Measurements from ENCODE around the gene F5. TPM values are rescaled to one million over a fixed set of nuclear protein-coding genes. Genes with fewer than 3 reads are reported as not detected.

The F5 gene
- total and polyA plus RNA-seq, 2 of the 13 experiments (the other 11 are each of a cell fraction or from before 2014, with no cell fraction given), result 38.3 to 64.0 TPM

GRCh38 chr1:169586395-169587255 lies at the start of gene F5 (continued):
- TF ChIP-seq DZIP1 (CRISPR knock-in tag; IDR thresholded peaks at IDR 0.05) (no peak), ZBTB38 (CRISPR knock-in tag; IDR thresholded peaks at IDR 0.05) (0 out of 2 replicates have a peak, but pooled peaks have one; percentile 27), ZSCAN29 (CRISPR knock-in tag; conservative IDR thresholded peaks at IDR 0.05) (peak; percentile 91; the same call in 1 of the 2 replicates), ZNF281 (CRISPR knock-in tag; IDR thresholded peaks at IDR 0.05; ENCODE audit: borderline replicate concordance) (no peak), FOXP4 (CRISPR knock-in tag; IDR thresholded peaks at IDR 0.05) (peak; percentile 67), ATF7 (IDR thresholded peaks at IDR 0.05) (no peak), ATF7 (CRISPR knock-in tag; IDR thresholded peaks at IDR 0.05) (0 out of 2 replicates have a peak, but pooled peaks have one; percentile 39), ZNF777 (CRISPR knock-in tag; IDR thresholded peaks at IDR 0.05) (peak; percentile 60; the same call in 1 of the 2 replicates), SOX5 (CRISPR knock-in tag; IDR thresholded peaks at IDR 0.05; ENCODE audit: borderline replicate concordance) (peak; percentile 70), ZNF468 (CRISPR knock-in tag; IDR thresholded peaks at IDR 0.05) (no peak), CTCF (CRISPR knock-in tag; IDR thresholded peaks at IDR 0.05) (peak; percentile 90), KDM3A (CRISPR knock-in tag; IDR thresholded peaks at IDR 0.05; ENCODE audit: low read depth) (peak; percentile 62; the same call in 1 of the 2 replicates), ADNP (CRISPR knock-in tag; IDR thresholded peaks at IDR 0.05) (0 out of 2 replicates have a peak, but pooled peaks have one; percentile 28), TIGD3 (CRISPR knock-in tag; IDR thresholded peaks at IDR 0.05; ENCODE audit: borderline replicate concordance) (peak; percentile 86; the same call in 1 of the 2 replicates), ZNF704 (CRISPR knock-in tag; IDR thresholded peaks at IDR 0.05; ENCODE audit: borderline replicate concordance) (0 out of 2 replicates have a peak, but pooled peaks have one; percentile 49)

Data from HepG2 (cell line).